HEK293T (cell line): Measurements from ENCODE around the gene CD2.

ENCODE experiments used
- ARNT ChIP-seq: fragments of 450-650 bp; IDR thresholded peaks from 2 replicates; pipeline ENCODE4 v1.6.1; 2017; ENCODE audit warnings: mild to moderate bottlenecking
- ELF4 ChIP-seq: fragments of 450-650 bp; IDR thresholded peaks from 2 replicates; pipeline ENCODE4 v1.6.1; 2017; ENCODE audit warnings: antibody characterized with exemption
- FOXM1 ChIP-seq: fragments of 450-650 bp; IDR thresholded peaks from 2 replicates; pipeline ENCODE4 v1.6.1; 2017; ENCODE audit warnings: mild to moderate bottlenecking, borderline replicate concordance
- NFRKB ChIP-seq: fragments of 450-650 bp; IDR thresholded peaks from 2 replicates; pipeline ENCODE4 v1.6.1; 2016; ENCODE audit warnings: mild to moderate bottlenecking, moderate library complexity
- SP1 ChIP-seq: fragments of 450-650 bp; IDR thresholded peaks from 2 replicates; pipeline ENCODE4 v1.6.1; 2017
- SUZ12 ChIP-seq: fragments of 450-650 bp; IDR thresholded peaks from 2 replicates; pipeline ENCODE4 v1.6.1; 2016; ENCODE audit warnings: mild to moderate bottlenecking
- TARDBP ChIP-seq: fragments of 450-650 bp; IDR thresholded peaks from 2 replicates; pipeline ENCODE4 v1.6.1; 2016
- ZNF384 ChIP-seq: fragments of 450-650 bp; IDR thresholded peaks from 2 replicates; pipeline ENCODE4 v1.6.1; 2016
- TF ChIP-seq, protein P1 (sequence below): fragments of 450-650 bp; IDR thresholded peaks from 2 replicates; pipeline ENCODE4 v1.6.1; 2016

DNA sequence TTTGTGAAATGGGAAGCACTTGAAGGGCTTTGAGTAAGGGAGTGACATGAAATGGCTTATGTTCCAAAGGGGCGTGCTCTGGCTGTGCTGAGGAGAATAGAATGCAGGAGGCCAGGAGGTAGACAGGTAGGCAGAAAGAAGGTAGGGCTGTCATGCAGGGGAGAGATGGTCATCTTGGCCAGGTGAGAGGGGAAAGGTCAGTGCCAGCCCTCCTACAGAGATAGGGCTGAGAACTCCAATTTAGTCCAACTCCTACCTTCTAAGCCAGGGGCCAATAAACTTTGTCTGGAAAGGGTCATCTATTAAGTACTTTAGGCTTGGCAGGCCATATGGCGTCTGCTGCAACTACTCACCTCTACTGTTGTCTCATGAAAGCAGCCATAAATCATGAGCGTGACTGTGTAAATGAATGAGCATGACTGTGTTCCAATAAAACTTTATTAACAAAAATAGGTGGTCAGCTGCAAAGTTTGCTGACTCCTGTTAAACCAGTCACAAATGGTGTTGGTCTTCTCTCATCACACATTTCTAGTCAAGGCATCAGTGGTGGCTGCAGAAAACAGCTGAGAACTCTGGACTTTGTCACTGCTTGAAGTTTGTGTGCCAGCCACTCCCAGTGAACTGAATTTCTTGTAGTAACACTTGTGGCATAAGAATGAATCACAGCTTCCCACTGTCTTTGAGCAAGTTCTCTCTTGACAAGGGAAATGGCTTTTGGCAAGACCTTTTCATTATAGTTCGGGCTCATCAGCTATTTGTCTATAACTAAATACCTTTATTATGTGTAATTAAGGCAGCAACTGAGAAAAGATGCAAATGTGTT lies 32.0 kb upstream of the CD2 start:
- TF ChIP-seq SUZ12 (no peak), TARDBP (no peak), SP1 (no peak), ELF4 (no peak), ARNT (no peak), FOXM1 (no peak), ZNF384 (no peak), NFRKB (no peak)
- TF ChIP-seq, protein P1, sequence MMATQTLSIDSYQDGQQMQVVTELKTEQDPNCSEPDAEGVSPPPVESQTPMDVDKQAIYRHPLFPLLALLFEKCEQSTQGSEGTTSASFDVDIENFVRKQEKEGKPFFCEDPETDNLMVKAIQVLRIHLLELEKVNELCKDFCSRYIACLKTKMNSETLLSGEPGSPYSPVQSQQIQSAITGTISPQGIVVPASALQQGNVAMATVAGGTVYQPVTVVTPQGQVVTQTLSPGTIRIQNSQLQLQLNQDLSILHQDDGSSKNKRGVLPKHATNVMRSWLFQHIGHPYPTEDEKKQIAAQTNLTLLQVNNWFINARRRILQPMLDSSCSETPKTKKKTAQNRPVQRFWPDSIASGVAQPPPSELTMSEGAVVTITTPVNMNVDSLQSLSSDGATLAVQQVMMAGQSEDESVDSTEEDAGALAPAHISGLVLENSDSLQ = peak; percentile 82
